Uterus (tissue), 4 donors: Measurements from ENCODE around the gene USP26. TPM values are rescaled to one million over a fixed set of nuclear protein-coding genes. Genes with fewer than 3 reads are reported as not detected.
"Not testable (repeated sequence)": the region's sequence is repeated elsewhere in the genome, so short reads cannot be mapped to it uniquely, and the experiment has no call there.

Experiments
- DNase-seq, 2 donors: peaks; one replicate each; pipeline ENCODE4 v3.0.0-alpha.2; 2019 to 2020
- H3K27ac ChIP-seq, 2 donors: fragments of 200-600 bp; sonication (generic); 1 replicate in 1 of 2; 2 replicates in 1 of 2; pipeline ENCODE4 v1.5.1; 2016 to 2018
- H3K27me3 ChIP-seq, 2 donors: fragments of 200-600 bp; sonication (generic); one replicate each; pipeline ENCODE4 v1.5.1; 2018 to 2019; ENCODE audit warnings: control low read depth in 1 of 2
- H3K36me3 ChIP-seq, 2 donors: fragments of 200-600 bp; sonication (generic); one replicate each; pipeline ENCODE4 v1.5.1; 2019; ENCODE audit warnings: control low read depth in 1 of 2
- H3K4me1 ChIP-seq, 2 donors: fragments of 200-600 bp; sonication (generic); one replicate each; pipeline ENCODE4 v1.5.1; 2018 to 2019; ENCODE audit warnings: control low read depth in 1 of 2
- H3K4me3 ChIP-seq, 2 donors: fragments of 200-600 bp; sonication (generic); 1 replicate in 1 of 2; 2 replicates in 1 of 2; pipeline ENCODE4 v1.5.1; 2018 to 2019; ENCODE audit warnings: mild to moderate bottlenecking in 1 of 2
- H3K9me3 ChIP-seq, 2 donors: fragments of 200-600 bp; sonication (generic); one replicate each; pipeline ENCODE4 v1.5.1; 2019; ENCODE audit warnings: control low read depth in 1 of 2
- CTCF ChIP-seq, 4 experiments: fragments of 200-600 bp in 2 of 4; fragments of 450-650 bp in 2 of 4; sonication (generic) in 2 of 4; IDR thresholded peaks; one replicate each; pipeline ENCODE4 v1.5.1; 2016 to 2019; ENCODE audit warnings: antibody characterized with exemption in 4 of 4, mild to moderate bottlenecking in 2 of 4, moderate library complexity in 1 of 4
- POLR2A ChIP-seq, 2 donors: fragments of 450-650 bp; IDR thresholded peaks; one replicate each; pipeline ENCODE4 v1.6.1; 2016; ENCODE audit warnings: antibody characterized with exemption in 2 of 2, mild to moderate bottlenecking in 1 of 2, moderate library complexity in 1 of 2
- intact Hi-C: fragments of 100-400 bp; cut with DNase I; formaldehyde crosslinking; loops from one replicate; pipeline ENCODE4 v1.15.1; 2023; ENCODE audit warnings: low total_unique reads
- total RNA-seq, 4 donors: library from RNA; depleted of rRNA in 3 of 4; stranded (reverse); fragments of >200 nt in 3 of 4; gene quantifications; one replicate each; pipeline versions ENCODE4 v1.1.0 to v1.2.4, GENCODE V29; 2014 to 2023
- donor health status: DM: yes; HTN: yes; CAD: no.

Gene USP26
- total RNA-seq, 4 donors from 2014 or later, result not detected

DNA sequence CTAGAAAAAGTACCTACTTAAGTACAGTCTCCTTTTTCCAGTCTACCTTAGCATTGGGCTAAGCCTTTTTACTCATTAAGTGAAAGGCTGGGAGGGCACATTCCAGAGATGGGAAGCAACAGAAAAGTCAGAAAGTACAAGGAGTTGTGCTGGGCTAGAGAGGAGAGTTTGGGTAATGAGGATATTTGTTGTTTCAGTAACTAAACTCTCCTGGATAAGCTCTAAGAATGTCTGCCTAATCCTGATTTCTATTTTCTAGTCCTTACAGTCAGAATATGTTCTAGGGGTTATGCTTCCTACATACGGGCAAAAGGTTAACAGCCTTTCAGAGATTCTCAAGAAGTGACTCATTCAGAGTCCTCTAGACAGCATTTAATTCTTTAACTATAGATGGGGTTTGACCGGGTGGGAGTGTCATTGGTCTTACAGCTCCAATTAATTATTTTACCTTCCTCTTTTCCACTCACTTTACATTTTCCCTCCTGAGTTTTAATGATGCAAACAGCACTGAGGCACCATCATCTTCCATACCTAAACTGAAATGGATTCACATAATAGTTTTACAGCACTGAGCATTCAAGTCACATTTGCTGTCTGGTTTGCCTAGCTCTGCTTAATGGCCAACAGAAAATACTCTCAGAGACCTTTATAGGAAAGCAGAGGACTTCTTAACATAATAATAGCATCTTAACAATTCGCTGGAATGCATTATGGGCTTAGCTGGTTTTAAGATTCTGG lies 42.9 kb downstream of the USP26 start:
- Histone ChIP-seq H3K27me3 (peaks cover 0 to under 1% of the 10 kb centered on the region in 2 donors), H3K9me3 (no peaks in the 10 kb centered on the region), H3K4me3 (no peak overlapping the region), H3K27ac (no peak overlapping the region), H3K4me1 (no peaks in the 10 kb centered on the region), H3K36me3 (no peaks in the 10 kb centered on the region)
- no peak for DNase-seq
- TF ChIP-seq POLR2A (IDR thresholded peaks at IDR 0.05) (no peak), CTCF (IDR thresholded peaks at IDR 0.05) (no peak)
- intact Hi-C loops, result no loop called here

DNA sequence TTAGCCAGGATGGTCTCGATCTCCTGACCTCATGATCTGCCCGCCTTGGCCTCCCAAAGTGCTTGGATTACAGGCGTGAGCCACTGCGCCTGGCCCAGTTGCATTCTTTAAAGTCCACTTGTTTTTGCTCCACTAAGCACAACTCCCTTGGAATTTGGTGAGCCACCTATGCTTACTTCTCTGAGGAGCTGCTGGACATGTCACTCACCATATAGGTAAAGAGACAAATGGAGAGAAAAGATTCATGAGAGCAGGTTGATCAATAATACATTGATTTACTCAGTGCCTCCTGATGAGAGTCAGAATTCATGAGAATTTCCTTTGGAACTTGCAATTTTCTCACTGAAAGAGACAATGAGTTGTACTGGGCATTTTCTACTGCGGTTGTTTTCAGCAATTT lies 48.2 kb downstream of the USP26 start:
- no peaks in the 10 kb centered on the region for H3K9me3 ChIP-seq
- no peak for TF ChIP-seq CTCF (IDR thresholded peaks at IDR 0.05)
- no peak for TF ChIP-seq POLR2A (IDR thresholded peaks at IDR 0.05)
- DNase-seq, result no peak
- intact Hi-C loops, result no loop called here
- no peaks in the 10 kb centered on the region for H3K27me3 ChIP-seq
- H3K27ac ChIP-seq, result no peak overlapping the region
- H3K4me3 ChIP-seq, result no peak overlapping the region
- no peaks in the 10 kb centered on the region for H3K36me3 ChIP-seq
- no peaks in the 10 kb centered on the region for H3K4me1 ChIP-seq

- DNase-seq, result no peak
- TF ChIP-seq POLR2A (IDR thresholded peaks at IDR 0.05) (no peak), CTCF (IDR thresholded peaks at IDR 0.05) (no peak)
- H3K4me1 ChIP-seq, result no peaks in the 10 kb centered on the region
- no peak overlapping the region for H3K27ac ChIP-seq
- no peaks in the 10 kb centered on the region for H3K9me3 ChIP-seq
- no peaks in the 10 kb centered on the region for H3K27me3 ChIP-seq
- no peak overlapping the region for H3K4me3 ChIP-seq
- no peaks in the 10 kb centered on the region for H3K36me3 ChIP-seq
- intact Hi-C loops, result no loop called here
Measured at GRCh38 chrX:133046601-133047000, 50.3 kb downstream of the USP26 start.

- Histone ChIP-seq H3K4me1 (no peaks in the 10 kb centered on the region), H3K27me3 (no peaks in the 10 kb centered on the region), H3K36me3 (no peaks in the 10 kb centered on the region), H3K9me3 (no peaks in the 10 kb centered on the region), H3K4me3 (no peak overlapping the region), H3K27ac (no peak overlapping the region)
- intact Hi-C loops, result no loop called here
- no peak for TF ChIP-seq POLR2A (IDR thresholded peaks at IDR 0.05)
- TF ChIP-seq CTCF (IDR thresholded peaks at IDR 0.05), result no peak
- DNase-seq, result no peak
Measured at GRCh38 chrX:133045986-133046385, 50.9 kb downstream of the USP26 start.

GRCh38 chrX:133044145-133044786 lies 52.6 kb downstream of the USP26 start:
- H3K27ac ChIP-seq, H3K36me3 ChIP-seq, H3K27me3 ChIP-seq, H3K4me3 ChIP-seq, intact Hi-C loops, H3K9me3 ChIP-seq, DNase-seq, H3K4me1 ChIP-seq: not testable (repeated sequence)
